ENCODE data around the gene STK25. TPM values are rescaled to one million over a fixed set of nuclear protein-coding genes. Genes with fewer than 3 reads are reported as not detected.
A peak's percentile ranks its signal among the peaks of the same experiment; 100 is the strongest.

STK25 gene
- polyA plus RNA-seq, 1 experiment = 216 TPM

DNA sequence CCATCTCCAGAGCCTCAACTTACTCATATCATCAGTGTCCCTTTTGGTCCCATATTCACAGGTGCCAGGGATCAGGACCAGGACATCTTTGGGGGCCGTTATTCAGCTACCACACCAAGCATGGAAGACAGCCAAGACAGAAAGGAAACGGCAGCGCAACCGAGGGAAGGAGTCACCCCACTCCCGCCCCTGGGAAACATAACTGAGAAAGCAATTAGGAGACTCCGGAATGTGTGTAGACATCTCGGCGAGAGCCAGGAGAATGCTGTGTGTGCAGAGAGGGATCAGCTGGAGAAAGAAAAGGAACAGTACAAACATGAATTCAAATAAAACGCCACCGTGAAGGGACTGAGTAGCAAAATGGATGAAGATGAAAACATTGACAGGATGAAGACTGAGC, 36.7 kb upstream of the STK25 start:
- CTCF ChIA-PET = no interaction called here
- Histone ChIP-seq H3K27ac (ENCODE audit: low read depth, low read length) (peak overlapping the region; percentile 61), H3K4me3 (ENCODE audit: low read depth, low read length) (peak overlapping the region; percentile 10; the same call in 1 of the 2 replicates), H3K27me3 (ENCODE audit: control insufficient read depth, insufficient read depth, low read length) (no peaks in the 10 kb centered on the region), H3K9me3 (ENCODE audit: control insufficient read depth, insufficient read depth, low read length) (peaks cover 3% of the 10 kb centered on the region; the same call in 1 of the 2 replicates)
- TF ChIP-seq, protein P1, sequence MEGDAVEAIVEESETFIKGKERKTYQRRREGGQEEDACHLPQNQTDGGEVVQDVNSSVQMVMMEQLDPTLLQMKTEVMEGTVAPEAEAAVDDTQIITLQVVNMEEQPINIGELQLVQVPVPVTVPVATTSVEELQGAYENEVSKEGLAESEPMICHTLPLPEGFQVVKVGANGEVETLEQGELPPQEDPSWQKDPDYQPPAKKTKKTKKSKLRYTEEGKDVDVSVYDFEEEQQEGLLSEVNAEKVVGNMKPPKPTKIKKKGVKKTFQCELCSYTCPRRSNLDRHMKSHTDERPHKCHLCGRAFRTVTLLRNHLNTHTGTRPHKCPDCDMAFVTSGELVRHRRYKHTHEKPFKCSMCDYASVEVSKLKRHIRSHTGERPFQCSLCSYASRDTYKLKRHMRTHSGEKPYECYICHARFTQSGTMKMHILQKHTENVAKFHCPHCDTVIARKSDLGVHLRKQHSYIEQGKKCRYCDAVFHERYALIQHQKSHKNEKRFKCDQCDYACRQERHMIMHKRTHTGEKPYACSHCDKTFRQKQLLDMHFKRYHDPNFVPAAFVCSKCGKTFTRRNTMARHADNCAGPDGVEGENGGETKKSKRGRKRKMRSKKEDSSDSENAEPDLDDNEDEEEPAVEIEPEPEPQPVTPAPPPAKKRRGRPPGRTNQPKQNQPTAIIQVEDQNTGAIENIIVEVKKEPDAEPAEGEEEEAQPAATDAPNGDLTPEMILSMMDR (IDR thresholded peaks at IDR 0.05; ENCODE audit: low read depth, low read length) = no peak
- POLR2A ChIA-PET = interaction anchor here (0.6 to 0.7 kb wide), 2 partner anchors 29 to 30 kb away, joined by 3 to 5 read pairs; no protein-coding TSS in a partner anchor
- no peak for DNase-seq (ENCODE audit: low read depth, low spot score)

DNA sequence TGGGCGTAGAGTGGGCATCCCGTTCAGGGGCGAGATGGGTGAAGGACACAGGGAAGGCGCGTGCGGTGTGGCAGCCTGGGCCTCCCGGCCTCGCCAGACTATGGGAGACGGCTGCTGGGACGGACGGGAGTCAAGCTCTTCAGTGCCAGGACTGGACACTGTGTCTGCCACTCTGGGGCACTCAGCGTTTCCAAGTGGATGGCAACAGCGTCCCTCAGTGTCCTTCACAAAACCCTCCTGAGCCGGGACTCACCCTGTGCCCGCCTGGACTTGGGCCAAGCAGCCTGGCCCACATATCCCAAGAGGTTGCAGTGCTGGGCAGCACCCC, 33.9 kb upstream of the STK25 start:
- no peak for DNase-seq (ENCODE audit: low read depth, low spot score)
- Histone ChIP-seq H3K27ac (ENCODE audit: low read depth, low read length) (no peak overlapping the region), H3K4me3 (ENCODE audit: low read depth, low read length) (no peak overlapping the region), H3K27me3 (ENCODE audit: control insufficient read depth, insufficient read depth, low read length) (peaks cover 5% of the 10 kb centered on the region), H3K9me3 (ENCODE audit: control insufficient read depth, insufficient read depth, low read length) (peaks cover 3% of the 10 kb centered on the region; the same call in 1 of the 2 replicates)
- CTCF ChIA-PET = no interaction called here
- TF ChIP-seq, protein P1 (IDR thresholded peaks at IDR 0.05; ENCODE audit: low read depth, low read length) = no peak
- POLR2A ChIA-PET = interaction anchor here (0.7 to 1.2 kb wide), 2 partner anchors 8 to 197 kb away, joined by 3 to 6 read pairs; no protein-coding TSS in a partner anchor

DNA sequence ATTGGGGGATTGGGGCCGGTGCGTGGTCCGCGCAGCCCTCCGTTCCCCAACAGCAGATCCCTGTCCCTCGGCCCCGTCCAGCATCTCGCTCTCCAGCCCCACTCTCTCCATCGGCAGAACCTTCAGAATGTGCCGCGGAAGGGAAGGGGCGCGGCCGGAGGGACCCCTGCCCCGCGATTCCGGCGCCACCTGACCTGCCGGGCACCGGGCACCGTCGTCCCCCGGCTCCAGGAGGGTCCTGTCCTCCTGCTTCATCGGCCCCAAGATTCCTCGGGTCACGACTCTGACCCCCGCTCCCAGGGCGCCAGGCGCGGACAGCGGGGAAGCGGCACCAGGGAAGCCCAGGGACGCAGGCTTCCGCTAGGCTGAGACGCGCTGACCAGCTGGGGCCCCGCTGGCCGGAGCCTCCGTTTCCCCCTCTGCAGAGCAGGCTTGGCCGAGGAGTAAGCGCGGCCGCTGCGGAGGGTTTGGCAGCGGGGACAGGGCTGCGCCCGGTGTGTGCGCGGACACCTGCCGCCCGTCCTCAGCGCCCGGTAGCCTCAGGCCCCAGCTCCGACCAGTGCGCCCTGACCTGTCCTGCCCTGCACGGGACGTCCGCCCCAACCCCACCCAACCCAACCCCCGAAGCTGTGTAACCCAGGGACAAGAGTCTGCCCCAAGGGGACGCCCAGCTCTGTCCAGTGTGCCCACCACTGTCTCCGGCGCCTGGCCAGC, 33.3 kb upstream of the STK25 start:
- no peak for DNase-seq (ENCODE audit: low read depth, low spot score)
- Histone ChIP-seq H3K4me3 (ENCODE audit: low read depth, low read length) (peak overlapping the region; percentile 43), H3K27me3 (ENCODE audit: control insufficient read depth, insufficient read depth, low read length) (peaks cover 5% of the 10 kb centered on the region), H3K27ac (ENCODE audit: low read depth, low read length) (no peak overlapping the region), H3K9me3 (ENCODE audit: control insufficient read depth, insufficient read depth, low read length) (peaks cover 3% of the 10 kb centered on the region; the same call in 1 of the 2 replicates)
- ChIA-PET CTCF (no interaction called here), POLR2A (interaction anchor here (1.2 kb wide), 1 partner anchor 8 kb away, joined by 6 read pairs; no protein-coding TSS in a partner anchor)
- TF ChIP-seq, protein P1 (IDR thresholded peaks at IDR 0.05; ENCODE audit: low read depth, low read length) = no peak

DNA sequence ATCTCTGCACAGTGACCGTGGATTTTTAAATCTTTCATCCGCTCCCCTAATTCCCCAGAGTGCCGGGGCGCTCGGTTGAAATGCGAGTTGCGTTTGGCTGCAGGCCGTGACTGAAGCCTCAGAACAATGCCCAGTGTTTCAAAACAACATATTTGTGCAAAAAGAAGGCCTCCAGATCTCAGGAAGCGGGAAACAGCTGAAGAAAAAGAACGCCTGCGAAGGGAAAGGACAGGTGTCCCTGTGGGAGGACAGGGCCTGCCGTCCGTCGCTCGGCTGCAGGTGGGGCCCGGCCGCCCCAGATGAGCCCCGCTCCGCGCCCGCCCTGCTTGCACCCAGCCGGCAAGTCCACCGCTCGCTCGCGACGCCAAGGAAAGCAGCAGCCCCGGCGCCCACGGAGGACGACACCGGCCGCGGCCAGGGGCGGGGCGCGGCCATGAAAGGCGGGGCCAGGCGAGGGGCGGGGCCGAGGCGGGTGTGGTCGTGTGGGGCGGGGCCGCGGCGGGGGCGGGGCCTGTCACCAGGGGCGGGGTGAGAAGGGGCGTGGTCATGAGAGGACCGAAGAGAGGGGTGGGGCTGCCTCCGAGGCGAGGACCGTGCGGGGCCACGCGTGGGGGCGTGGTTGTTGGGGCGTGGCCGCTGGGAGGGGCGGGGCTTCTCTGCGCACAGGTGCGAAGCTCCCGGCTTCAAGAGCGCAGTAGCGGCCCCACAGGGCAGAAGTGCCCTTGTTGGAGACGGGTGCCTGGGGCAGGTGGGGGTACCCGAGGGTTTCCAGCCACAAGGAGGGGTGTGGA, 32.6 kb upstream of the STK25 start:
- TF ChIP-seq, protein P1 (IDR thresholded peaks at IDR 0.05; ENCODE audit: low read depth, low read length) = no peak
- POLR2A ChIA-PET = interaction anchor here (1.2 kb wide), 1 partner anchor 9 kb away, joined by 6 read pairs; no protein-coding TSS in a partner anchor
- Histone ChIP-seq H3K27ac (ENCODE audit: low read depth, low read length) (no peak overlapping the region), H3K9me3 (ENCODE audit: control insufficient read depth, insufficient read depth, low read length) (peaks cover 3% of the 10 kb centered on the region; the same call in 1 of the 2 replicates), H3K4me3 (ENCODE audit: low read depth, low read length) (peak overlapping the region; percentile 56), H3K27me3 (ENCODE audit: control insufficient read depth, insufficient read depth, low read length) (peaks cover 5% of the 10 kb centered on the region)
- CTCF ChIA-PET = no interaction called here
- no peak for DNase-seq (ENCODE audit: low read depth, low spot score)

DNA sequence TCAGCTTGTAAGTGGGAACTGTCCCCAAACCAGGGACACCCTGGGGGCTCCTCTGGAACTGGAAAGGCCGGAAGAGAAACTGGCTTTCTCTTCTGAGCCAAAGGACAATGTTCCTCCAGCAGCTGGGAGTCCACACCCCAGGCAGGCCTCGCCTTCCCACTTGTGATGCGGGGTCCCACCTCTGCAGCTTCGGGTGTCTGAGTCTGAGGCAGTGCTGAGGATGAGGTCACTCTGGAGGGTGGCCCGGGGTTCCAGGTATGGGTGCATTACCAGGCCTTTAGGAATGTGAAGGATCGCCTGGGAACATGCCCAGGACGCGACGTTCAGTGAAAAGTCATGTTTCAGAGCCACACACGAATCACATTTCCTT, 32.0 kb upstream of the STK25 start:
- ChIA-PET CTCF (no interaction called here), POLR2A (no interaction called here)
- Histone ChIP-seq H3K4me3 (ENCODE audit: low read depth, low read length) (no peak overlapping the region; the same call in 1 of the 2 replicates), H3K27ac (ENCODE audit: low read depth, low read length) (no peak overlapping the region), H3K27me3 (ENCODE audit: control insufficient read depth, insufficient read depth, low read length) (peaks cover 5% of the 10 kb centered on the region), H3K9me3 (ENCODE audit: control insufficient read depth, insufficient read depth, low read length) (peaks cover 3% of the 10 kb centered on the region; the same call in 1 of the 2 replicates)
- TF ChIP-seq, protein P1 (IDR thresholded peaks at IDR 0.05; ENCODE audit: low read depth, low read length) = no peak
- no peak for DNase-seq (ENCODE audit: low read depth, low spot score)
